Measurements from ENCODE around the gene TNNT2. TPM values are rescaled to one million over a fixed set of nuclear protein-coding genes. Genes with fewer than 3 reads are reported as not detected.

The TNNT2 gene
- total RNA-seq, 1 donor from 2014 or later = 8,708 TPM

DNA sequence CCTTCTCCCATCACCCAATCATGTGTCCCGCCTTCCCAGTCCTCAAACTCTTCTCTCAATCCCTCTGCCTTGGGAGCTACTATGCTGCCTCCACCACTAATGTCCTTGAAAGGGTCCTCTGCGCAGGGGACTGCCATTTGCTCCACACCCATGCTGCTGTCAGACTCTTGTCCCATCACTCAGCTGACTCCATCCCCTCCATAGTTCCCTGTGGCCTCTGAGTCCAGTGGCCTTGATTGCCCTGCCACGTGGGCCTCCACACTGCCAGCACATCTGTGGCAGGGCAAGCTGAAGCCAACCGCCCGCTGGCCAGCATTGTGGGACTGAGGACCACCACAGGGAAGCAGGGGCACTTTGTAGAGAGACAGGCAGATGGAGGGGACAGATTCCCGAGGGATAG, 1.3 kb upstream of the TNNT2 start:
- intact Hi-C loops (cut with micrococcal nuclease) = no loop called here
- DNase-seq = peak; percentile 73
- Histone ChIP-seq H3K4me1 (peaks cover 47% of the 10 kb centered on the region), H3K27ac (replicated peaks) (peak overlapping the region; percentile 95), H3K4me3 (peak overlapping the region; percentile 74), H3K9me3 (replicated peaks) (no peaks in the 10 kb centered on the region), H3K27me3 (ENCODE audit: low read depth) (peaks cover 11% of the 10 kb centered on the region), H3K36me3 (peaks cover 24% of the 10 kb centered on the region)
- TF ChIP-seq CTCF (IDR thresholded peaks at IDR 0.05; ENCODE audit: borderline replicate concordance) = no peak

DNA sequence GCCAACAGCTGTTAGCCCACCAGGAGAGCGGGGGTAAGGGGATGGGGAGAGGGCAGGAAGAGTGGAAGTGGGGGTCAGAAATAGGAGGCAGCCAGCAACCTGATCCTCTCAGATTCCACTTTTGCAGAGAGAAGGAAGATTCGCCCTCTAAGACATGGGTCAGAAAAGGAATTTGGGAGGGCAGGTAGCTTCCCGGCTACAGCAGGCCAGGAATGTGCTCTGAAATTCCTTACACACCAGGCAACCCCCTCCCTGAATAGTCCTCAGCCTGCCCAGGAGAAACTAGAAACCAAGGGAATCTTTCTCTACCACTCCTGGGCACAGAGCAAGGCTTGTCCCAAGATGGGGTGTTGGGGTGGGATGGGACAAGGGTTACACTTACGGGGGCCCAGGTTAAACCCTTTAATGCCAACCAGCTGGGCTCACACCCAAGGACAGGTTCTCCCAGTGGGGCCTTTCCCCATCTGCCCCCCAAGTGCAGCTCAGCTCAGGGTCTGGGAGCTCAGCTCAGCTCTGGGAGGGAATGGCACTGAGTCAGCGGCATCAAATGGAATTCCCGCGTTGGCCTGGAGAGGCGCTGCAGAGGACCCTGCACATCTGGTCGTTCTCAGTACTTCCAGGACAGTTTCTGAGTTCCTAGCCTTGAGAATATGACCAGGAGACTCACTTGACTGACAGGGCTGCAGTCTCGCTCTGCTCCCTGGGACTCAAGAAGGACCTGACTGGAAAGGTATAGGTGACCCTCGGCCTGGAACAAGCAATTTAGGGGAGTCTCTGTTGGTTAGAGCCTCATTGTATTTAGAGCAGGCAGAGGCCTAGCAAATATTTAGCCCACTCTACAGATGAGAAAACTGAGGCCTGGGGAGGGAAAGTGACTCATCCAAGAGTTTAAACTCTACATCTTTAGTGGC, 761 bp downstream of the TNNT2 start:
- Histone ChIP-seq H3K27me3 (ENCODE audit: low read depth) (peaks cover 11% of the 10 kb centered on the region), H3K27ac (replicated peaks) (peak overlapping the region; percentile 97), H3K4me3 (peak overlapping the region; percentile 74), H3K36me3 (peaks cover 38% of the 10 kb centered on the region), H3K4me1 (peaks cover 45% of the 10 kb centered on the region), H3K9me3 (replicated peaks) (no peaks in the 10 kb centered on the region)
- intact Hi-C loops (cut with micrococcal nuclease) = no loop called here
- no peak for DNase-seq
- TF ChIP-seq CTCF (IDR thresholded peaks at IDR 0.05; ENCODE audit: borderline replicate concordance) = peak; percentile 46

- Histone ChIP-seq H3K27me3 (ENCODE audit: low read depth) (peaks cover 11% of the 10 kb centered on the region), H3K36me3 (peaks cover 45% of the 10 kb centered on the region), H3K27ac (replicated peaks) (peak overlapping the region; percentile 97), H3K4me1 (peaks cover 40% of the 10 kb centered on the region), H3K9me3 (replicated peaks) (no peaks in the 10 kb centered on the region), H3K4me3 (peak overlapping the region; percentile 74)
- intact Hi-C loops (cut with micrococcal nuclease) = no loop called here
- DNase-seq = no peak
- no peak for TF ChIP-seq CTCF (IDR thresholded peaks at IDR 0.05; ENCODE audit: borderline replicate concordance)
Observed at GRCh38 chr1:201376107-201376463, 1.4 kb downstream of the TNNT2 start.

DNA sequence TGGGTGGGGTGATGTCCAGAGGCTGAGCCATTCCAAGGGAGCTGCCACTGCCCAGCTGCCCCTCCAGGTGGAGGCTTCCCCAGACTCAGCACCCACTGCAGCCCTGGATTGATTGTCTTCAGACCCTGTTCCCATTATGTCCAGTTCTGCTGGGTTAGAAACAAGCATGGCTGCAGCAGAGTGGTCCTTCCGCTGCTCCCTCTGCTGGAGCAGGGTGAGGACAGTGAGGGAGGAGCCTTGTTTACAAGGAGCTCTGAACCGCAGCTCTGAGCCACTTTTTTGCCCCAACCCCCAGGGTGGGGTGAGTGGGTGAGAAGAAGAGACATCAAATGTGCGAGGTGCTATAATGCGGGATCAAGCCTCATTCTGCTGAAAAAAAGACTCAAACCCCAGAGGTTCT, 2.3 kb downstream of the TNNT2 start:
- H3K9me3 ChIP-seq (replicated peaks) = no peaks in the 10 kb centered on the region
- TF ChIP-seq CTCF (IDR thresholded peaks at IDR 0.05; ENCODE audit: borderline replicate concordance) = peak; percentile 37
- DNase-seq = no peak
- peaks cover 37% of the 10 kb centered on the region for H3K4me1 ChIP-seq
- peaks cover 11% of the 10 kb centered on the region for H3K27me3 ChIP-seq (ENCODE audit: low read depth)
- peak overlapping the region; percentile 97 for H3K27ac ChIP-seq (replicated peaks)
- H3K4me3 ChIP-seq = peak overlapping the region; percentile 74
- H3K36me3 ChIP-seq = peaks cover 54% of the 10 kb centered on the region
- intact Hi-C loops (cut with micrococcal nuclease) = no loop called here

DNA sequence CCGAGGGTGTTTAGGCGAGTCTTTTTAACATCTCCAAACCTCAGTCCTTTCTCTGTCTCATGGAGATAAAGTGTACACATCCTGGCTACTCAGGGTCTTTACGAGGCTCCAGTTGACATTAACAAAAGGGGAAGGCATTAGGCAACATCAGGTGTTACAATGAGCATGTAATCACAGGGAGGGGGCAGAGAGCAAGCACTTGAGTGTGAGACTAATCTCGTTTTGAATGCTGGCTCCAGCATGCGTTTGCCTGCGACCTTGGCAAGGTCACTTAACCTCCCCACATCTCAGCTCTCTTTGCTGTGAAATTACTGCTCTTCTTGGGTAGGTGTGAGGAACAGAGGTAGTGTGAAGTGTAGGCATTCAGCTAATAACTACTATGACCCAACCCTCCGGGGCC, 3.1 kb downstream of the TNNT2 start:
- peaks cover 62% of the 10 kb centered on the region for H3K36me3 ChIP-seq
- no peak for DNase-seq
- H3K9me3 ChIP-seq (replicated peaks) = no peaks in the 10 kb centered on the region
- H3K27me3 ChIP-seq (ENCODE audit: low read depth) = peaks cover 11% of the 10 kb centered on the region
- no peak for TF ChIP-seq CTCF (IDR thresholded peaks at IDR 0.05; ENCODE audit: borderline replicate concordance)
- H3K4me3 ChIP-seq = peak overlapping the region; percentile 74
- intact Hi-C loops (cut with micrococcal nuclease) = no loop called here
- peak overlapping the region; percentile 97 for H3K27ac ChIP-seq (replicated peaks)
- H3K4me1 ChIP-seq = peaks cover 37% of the 10 kb centered on the region

Data from left ventricle myocardium inferior (tissue), 1 donor.